Left lobe of liver (tissue), 2 donors: Measurements from ENCODE around the gene FAM13A. TPM values are rescaled to one million over a fixed set of nuclear protein-coding genes. Genes with fewer than 3 reads are reported as not detected.
A peak's percentile ranks its signal among the peaks of the same experiment; 100 is the strongest.

Experiments used
- ATAC-seq: fragments of 200-7000 bp; cut with Tn5 transposase; one replicate; pipeline ENCODE4 v1.9.1; 2020; ENCODE audit warnings: mild to moderate bottlenecking, moderate library complexity
- DNase-seq: peaks from one replicate; pipeline ENCODE4 v3.0.0-alpha.2; 2020; ENCODE audit warnings: low spot score
- total RNA-seq: library from RNA; stranded (reverse); gene quantifications from one replicate; pipeline ENCODE4 v1.2.1, GENCODE V29; 2021
- donor health status: DM: no; HTN: no; CAD: no; lungs with moderate emphysema.
- donor health status: DM: no; HTN: yes; CAD: no.

Gene FAM13A
- total RNA-seq, 1 donor from 2014 or later, result 70.2 TPM

DNA sequence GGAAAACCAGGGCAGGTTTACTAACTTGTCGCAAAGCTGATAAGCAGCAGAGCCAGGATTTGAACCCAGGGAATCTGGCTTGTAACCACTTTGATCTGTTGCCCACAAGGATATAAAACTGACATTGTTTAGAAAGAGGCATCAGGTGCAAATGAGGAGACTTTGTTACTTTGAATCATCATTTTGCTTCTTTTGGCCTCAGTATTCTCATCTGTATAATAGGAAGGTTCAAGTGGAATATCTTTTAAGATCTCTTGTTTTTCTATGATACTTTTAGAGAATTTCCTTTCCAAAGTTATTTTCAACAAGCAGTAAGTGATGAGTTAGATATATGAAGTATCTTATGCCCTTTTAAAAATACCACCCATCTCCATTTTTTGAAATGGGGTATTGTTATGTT lies 301.5 kb downstream of the FAM13A start:
- ATAC-seq (no peak), DNase-seq (no peak)

DNA sequence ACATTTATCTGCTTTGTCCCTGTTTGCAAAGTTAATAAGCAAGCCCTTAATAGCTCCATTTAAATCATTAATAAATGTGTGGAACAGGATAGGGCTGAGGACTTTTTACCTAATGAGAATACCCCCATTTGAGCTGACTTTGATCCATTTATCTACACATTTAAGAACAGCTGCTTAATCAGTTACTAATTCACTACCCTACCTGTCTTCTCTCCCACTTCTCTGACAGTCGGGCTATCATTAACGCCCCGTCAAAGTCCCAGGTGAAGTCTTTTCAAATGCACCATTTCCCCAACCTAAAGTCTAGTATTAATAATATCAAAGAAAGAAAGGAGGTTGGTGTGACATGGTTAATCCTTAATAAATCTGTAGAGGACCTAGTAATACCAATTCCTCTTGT lies 302.2 kb downstream of the FAM13A start:
- DNase-seq (no peak), ATAC-seq (no peak)

DNA sequence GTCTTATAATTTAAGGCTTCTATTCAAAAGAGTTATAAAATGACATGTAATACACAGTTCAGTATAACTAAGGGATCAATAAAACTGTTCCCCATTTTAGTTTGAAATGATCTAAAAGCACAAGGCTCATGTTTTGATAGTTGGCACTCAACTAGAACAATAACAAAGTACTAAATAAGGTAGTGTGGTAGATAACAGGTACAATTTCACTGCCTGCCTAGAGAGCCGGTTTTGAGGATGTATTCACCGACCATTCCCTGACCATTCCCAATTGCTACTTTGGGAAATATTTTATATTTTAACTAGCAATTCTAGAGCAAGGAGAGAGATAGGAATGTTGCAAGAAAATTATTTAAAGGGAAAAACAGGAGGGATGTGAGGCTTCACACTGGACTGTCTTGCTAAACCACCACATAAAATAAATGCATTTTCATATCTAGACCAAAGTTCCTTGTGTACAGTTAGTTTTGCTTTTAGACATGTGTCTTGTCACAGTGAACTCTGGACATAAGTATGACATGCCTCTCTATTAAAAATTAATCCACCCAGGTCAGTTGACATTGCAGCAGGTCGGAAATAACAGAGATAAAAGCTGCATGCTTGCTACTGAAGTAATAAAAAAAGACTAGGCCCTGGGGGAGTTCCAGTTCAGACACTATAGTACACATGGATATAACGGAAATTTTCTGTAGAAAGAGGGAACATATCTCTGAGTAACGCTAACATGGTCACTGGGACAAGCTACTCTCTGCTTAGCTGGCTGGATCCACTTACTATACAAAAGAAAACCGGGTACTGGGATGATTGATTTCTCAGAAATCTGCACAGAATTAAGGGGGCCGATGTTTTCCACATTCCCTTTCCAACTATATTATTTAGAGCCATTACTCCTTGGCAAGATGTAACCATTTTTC lies 303.1 kb downstream of the FAM13A start:
- ATAC-seq (peak; percentile 52), DNase-seq (no peak)

DNA sequence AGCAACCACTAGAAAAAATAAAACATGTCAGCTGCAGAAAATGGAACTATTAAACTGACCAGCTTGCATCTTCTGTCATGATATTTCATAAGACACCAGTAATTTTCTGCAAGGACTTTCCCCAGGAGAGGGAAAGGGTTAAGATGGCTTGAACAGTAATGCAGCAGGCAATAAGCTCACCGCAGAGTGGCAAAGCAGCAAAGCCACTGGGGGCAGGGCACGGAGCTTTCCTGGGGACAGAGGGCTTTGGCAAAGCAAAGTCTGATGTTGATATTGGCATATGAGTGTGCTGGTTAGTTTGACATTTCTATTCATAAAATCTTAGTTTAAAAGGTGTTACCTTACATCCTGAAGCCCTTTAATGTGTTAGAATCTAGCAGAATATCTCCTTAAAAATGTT lies 304.2 kb downstream of the FAM13A start:
- ATAC-seq (peak; percentile 81), DNase-seq (peak; percentile 91)

DNA sequence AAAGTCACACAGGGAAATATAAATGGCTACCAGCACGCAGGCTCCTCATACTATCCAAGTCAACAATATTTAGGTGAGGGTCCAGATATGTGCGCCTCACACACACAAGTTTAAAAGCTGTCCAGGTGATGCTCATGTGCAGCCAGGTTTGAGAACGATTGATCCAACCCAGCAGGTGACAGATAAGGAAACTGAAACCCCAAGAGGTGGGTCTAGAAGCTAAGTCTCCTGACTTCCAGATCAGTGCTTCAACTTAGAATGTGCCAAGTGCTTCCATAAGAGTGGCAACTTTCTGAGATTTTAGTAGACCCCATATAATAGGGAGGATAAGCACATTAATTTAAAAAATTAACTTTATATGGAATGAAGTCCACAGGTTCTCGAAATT lies 304.9 kb downstream of the FAM13A start:
- peak; percentile 6 for ATAC-seq
- no peak for DNase-seq

DNA sequence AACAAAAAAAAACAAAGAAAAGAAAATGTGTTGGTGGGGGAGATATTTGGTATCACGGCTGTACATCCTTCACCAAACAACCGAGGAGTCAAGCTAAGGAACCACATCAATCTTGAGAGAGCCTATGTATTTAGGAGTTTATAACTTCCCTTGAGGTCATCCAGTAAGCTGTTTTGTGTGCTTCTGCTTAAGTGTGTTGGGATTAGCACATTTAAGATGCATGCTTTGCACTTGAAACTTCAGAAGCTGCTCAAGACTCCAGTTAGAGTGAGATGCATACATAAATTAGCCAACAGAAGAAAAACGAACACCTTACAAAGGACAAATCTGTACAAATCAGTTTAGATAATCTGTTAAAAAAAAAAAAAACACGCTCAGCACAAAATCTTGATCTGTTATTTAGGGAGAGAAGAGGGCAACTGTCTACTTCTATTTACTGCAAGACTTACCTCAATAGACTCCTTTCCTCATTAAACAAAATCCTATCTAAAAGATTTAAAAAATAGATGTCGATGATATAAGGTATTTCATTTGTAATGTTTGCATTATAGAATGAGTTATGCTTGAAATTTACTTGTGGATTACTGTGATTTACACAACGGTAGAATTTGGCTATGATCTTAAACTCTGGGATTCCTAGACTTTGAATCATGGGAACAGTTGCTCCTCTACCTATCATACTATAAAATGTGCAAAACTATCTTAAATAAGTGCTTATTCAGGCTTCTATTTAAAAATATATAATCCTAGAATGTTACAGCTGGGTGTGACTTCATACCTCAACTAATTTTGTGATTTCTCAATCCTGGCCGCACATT lies 305.5 kb downstream of the FAM13A start:
- DNase-seq (no peak), ATAC-seq (no peak)

DNA sequence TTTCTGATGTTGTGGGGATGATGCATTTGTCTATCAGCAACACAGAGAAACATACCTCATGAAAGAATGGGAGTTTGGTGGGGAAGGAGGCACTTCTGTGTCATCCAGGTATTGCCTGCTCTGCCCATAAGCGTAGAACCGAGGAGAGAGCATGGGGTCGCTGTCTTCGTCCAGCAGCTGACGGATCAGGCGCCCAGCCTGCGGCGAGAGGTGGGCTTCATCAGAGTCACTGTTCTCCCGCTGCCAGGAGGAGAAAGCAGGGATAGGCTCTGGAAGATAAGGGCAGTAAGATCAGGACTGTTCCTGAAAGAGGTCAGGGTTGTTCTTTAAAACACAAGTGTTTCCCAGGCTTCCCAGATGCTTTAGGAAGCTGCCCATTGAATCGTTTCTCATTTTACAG lies 306.6 kb downstream of the FAM13A start:
- no peak for ATAC-seq

DNA sequence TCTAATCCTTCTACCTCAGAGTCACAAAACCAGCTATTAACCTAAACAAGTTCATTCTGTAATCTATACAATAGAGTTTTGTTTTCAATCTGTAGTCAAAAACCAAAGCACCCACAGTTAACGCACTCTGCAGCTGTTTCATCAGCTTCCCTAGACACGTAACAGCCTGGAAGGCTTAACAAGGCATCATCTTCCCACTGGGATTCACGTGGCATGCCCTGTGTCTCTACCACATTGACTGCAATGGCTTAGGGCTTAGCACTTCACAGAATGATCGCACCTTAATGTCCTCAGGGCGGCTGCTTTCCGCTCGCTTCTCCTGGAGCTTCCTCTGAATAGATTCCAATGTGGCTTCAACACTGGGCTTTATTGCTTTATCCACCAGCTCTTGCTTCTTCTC lies 309.6 kb downstream of the FAM13A start:
- no peak for ATAC-seq

More for the DNA sequence above, 306.6 kb downstream of the FAM13A start:
- no peak for DNase-seq

DNA sequence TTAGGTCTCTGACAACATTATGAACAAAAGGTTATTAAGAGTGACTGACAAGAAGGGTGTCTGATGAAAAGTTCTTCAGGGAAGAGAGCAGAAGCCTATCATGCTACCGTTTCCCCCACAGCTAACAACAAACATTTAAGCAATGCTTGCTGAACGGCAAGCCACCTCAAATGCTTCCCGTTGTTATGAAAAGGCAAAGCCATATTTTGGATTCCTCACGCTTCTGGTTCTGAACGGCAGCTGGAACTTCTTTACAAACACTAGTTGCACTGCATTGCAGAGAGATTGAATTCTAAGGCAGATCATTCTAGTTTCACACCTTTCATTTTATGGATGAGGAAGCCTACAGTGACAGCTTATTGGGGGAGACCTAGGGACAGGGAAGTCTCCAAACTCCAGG lies 310.8 kb downstream of the FAM13A start:
- DNase-seq (no peak), ATAC-seq (no peak)

More for the DNA sequence above, 309.6 kb downstream of the FAM13A start:
- DNase-seq, result no peak

DNA sequence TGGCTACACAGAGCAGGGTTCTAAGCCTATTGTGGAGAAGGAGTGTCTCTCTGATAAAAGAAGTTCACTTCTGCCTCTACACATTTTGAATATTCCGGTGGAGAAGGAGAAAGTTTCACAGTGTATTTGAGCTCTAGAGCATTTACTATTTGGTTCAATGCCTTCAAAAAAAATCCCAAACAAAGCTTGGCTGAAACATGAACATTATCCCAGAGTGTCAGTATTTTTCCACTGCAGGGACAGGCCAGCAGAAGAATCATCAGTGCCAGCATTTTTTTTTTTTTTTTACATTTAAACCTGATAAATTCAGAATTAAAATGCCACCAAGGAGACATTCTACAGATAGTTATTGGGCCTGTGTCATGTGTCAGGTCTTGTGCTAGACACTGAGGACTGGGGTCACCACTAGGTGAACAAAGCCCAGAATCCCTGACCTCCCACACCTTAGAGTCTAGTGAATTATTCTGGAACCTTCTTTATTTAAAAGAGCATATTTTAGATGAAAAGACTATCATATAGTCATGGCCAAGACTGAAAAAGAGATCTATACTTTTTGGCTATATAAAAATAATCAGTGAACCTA lies 311.3 kb downstream of the FAM13A start:
- peak; percentile 66 for ATAC-seq
- no peak for DNase-seq

DNA sequence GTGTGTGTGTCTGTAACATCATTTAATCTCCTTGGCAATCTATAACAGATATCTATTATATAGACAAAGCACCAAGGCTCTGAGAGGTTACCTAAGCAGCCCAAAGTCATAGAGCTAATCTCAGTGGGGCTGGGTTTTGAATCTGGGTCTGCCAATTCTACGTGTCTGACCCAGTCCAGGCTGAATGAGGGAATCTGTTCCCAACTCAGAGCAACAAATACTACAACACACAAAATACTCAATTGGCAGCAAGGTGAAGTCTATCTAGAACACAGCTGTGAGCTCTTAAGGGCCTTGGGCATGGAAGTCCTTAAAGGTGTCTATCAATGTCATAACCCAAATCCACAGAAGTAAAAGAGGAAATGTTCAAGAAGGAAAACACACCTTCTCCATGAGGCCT lies 311.8 kb downstream of the FAM13A start:
- ATAC-seq, result peak; percentile 32
- no peak for DNase-seq

DNA sequence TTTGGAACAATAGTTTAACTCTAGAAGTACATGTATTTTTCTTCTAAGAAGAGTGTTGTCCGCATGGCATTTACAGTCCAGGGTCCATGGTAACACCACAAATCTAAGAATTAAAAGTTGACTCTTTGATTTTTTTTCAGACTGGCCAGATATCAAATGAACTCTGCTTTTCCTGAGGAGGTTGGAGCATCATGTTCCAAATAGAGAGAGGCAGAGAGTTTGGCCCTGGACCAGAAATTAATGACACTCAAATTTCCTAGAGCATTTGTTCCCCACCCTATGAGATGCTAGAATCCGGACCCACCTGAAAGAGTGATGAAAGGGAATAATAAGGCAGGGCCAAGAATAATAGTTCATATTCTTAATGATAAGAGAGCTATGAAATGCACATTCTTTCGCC lies 312.4 kb downstream of the FAM13A start:
- ATAC-seq (peak; percentile 63), DNase-seq (no peak)

DNA sequence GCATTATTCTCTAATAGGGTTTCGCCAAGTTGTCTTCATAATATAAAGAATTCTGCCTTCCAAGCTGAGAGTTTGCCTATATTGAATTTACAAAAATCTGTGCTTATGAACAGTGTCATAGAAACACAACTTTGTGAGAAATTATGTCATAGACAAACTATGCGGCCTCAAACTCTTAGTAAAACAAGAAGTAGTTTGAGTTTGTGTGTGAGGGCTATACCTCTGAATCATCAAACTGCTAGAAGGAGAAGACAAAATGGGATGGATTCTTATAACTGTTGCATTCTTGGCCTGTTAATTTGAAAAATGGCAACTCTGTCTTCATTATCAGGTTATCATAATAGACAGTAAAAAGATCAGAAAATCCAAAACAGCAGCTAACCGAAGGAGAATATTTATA lies 313.3 kb downstream of the FAM13A start:
- DNase-seq (no peak), ATAC-seq (no peak)

DNA sequence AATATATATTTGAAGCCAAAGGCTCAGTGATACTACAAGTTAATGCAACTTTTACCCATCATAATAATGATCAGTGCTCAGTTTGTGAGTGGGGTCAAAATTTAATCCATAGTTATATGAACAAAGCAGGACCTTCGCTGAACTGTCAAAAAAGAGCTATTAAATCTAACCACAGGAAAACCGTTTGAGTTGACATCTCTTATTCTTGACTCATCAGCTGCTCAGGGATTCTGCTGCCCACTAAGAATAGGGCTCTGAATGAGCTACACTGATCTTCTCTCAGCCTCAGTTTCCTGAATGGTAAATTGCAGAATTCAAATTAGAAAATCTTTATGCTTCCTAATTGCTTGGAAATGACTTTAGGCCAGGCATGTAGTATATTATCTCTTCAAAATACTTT lies 314.4 kb downstream of the FAM13A start:
- DNase-seq, result no peak
- no peak for ATAC-seq

DNA sequence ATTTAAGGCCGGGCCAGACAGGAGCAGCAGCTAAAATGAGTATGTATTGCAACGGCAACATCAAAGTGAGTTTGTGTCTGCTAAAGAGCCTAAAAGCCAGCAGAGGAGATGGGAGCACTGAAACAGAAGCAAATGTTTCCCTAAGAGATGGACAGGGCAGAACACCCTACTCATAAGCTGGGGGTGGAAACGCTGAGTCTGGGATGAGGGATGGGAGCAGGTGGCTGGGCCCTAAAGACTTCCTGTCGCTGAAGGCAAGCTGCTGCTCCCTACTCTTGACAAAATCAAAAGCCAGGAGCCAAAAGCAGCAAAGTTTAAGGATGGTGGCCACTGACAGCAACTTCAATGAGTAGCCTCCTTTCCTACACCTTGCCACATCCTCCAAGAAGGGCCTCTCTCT lies 318.8 kb downstream of the FAM13A start:
- ATAC-seq, result no peak
- no peak for DNase-seq

DNA sequence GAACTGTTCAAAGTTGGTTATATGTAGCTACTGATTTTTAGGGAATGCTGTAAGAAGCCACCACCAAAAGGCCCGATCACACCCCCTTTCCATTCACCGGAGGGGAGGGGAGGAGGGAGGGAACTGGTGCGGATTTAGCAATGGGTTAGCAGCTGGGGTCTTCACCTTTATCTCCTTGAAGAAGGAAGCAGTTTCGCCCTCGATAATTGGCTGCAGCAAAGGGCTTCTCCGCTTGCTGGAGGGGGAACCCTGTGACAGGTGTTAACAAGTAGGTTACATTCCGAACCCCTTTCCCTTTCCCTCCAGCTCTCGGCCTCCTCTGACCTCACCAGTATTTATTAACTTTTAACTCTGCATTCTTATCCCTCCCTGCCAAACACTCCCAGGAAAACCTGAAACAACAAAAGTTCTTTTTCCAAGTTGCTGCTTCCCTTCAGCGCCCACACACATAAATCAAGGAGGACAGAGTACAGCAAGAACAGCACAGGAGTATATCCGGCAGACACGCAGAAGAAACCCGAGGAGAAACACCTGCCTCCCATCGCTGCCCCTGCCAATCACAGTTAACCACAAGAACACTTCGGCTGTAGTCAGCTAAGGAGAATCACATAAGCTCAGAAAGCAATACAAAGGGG lies 319.6 kb downstream of the FAM13A start:
- peak; percentile 70 for ATAC-seq
- peak; percentile 59 for DNase-seq

DNA sequence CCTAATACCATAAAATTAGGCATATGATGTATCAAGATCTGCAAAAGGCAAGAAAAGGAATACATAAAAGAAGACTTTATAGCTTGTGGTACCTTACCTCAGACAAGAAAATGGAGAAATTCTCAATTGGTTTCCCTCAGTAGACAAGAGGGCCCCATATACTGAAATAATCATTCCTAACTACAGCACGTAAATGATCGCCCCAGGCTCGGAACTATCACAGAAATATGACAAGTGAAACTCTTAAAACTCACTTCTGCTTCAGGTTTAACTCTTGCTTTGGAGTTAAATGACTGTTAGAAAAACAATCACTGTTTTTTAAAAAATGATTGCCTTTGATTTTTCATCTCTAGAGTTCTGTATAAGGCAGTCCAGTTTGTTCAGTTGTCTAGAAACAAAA lies 320.7 kb downstream of the FAM13A start:
- ATAC-seq, result no peak
- no peak for DNase-seq

DNA sequence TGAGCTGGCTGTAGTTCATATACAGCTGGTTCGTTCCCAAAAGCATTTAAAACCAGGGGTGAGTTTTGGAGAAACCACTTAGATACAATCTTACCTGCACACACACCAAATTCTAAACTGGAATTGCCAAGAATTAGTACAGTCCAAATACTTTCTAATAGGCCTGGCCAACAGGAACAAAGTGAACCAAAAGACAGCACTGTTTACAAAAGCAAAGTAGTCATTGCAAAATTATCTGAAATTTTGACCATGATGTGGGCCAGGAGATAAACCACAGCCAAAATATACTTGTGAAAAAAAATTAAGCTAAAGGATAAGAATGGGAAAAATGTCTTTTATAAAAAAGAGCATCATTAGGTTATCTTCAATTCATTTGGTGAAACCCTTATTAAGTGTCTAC lies 321.4 kb downstream of the FAM13A start:
- ATAC-seq (peak; percentile 64), DNase-seq (no peak)

DNA sequence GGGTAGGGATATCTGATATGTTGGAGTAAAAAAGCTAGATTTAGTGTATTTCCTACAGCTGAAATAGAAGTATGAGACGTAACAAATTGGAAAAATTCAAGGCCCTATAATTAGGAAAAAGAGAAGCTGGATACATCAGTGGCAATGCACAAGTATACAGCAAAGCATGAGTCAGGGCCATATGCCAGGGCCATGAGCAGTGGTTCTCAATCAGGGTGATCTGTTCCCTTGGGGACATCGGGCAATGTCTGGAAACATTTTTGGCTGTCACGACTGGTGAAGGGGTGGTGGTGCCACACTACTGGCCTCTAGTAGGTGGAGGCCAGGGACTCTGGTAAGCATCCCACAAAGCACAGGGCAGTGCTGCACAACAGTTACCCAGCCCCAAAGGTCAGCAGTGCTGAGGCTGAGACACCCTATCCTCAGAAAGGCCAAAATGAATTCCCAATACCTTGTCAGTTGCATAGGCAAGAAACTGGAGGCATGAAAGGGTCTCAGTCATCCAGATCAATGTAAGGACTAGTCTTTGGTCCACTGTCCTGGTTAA lies 322.5 kb downstream of the FAM13A start:
- peak; percentile 62 for ATAC-seq

DNA sequence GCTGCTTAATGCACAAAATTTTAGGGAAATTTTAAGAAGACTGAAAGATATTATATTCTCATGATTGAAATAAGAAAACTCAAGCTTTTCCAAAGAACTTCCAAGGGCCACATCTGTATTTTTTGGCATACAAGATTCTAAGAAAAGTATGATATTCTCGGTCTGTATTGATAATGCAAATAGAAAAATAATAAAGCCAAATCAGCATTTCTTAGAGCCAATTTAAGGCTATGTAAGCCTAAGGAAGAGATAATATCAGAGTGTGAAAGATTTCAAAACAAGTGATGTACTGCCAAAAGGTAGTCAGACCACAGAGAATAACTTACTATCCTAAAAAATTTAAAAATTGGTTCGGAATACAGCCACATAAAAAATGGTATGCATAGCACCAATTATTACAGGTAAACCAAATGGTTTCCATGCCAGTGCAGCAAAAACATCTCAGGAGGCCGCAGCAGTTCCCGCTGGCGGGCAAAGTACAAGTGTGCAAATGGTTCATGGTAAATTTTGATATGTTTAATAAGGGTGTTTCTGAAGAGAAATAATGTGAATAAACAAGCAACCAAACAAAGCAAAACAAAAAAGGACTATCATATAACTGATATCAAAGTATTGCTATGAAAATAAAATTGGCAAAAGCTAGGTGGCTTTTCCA lies 324.1 kb downstream of the FAM13A start:
- ATAC-seq (no peak), DNase-seq (no peak)

More for the DNA sequence above, 322.5 kb downstream of the FAM13A start:
- peak; percentile 74 for DNase-seq
